Parathyroid adenoma (tissue), 2 donors: ENCODE data around the gene IL10RB.

ENCODE experiments used
- H2AFZ ChIP-seq: fragments of 300-600 bp; sonication (generic); one replicate; pipeline ENCODE4 v1.7.0; 2017; ENCODE audit warnings: antibody characterized with exemption, mild to moderate bottlenecking
- H3K27ac ChIP-seq: fragments of 300-600 bp; sonication (generic); one replicate; pipeline ENCODE4 v1.7.0; 2017
- H3K27me3 ChIP-seq: fragments of 300-600 bp; sonication (generic); one replicate; pipeline ENCODE4 v1.7.0; 2017; ENCODE audit warnings: low read length; ENCODE audit not compliant: control insufficient read depth, insufficient read depth
- H3K36me3 ChIP-seq: fragments of 300-600 bp; sonication (generic); one replicate; pipeline ENCODE4 v1.7.0; 2017; ENCODE audit warnings: low read length; ENCODE audit not compliant: control insufficient read depth, insufficient read depth
- H3K4me1 ChIP-seq: fragments of 300-600 bp; sonication (generic); one replicate; pipeline ENCODE4 v1.7.0; 2017; ENCODE audit warnings: control low read depth
- H3K4me2 ChIP-seq: fragments of 300-600 bp; sonication (generic); one replicate; pipeline ENCODE4 v1.7.0; 2017; ENCODE audit warnings: low read length
- H3K4me3 ChIP-seq: fragments of 300-600 bp; sonication (generic); one replicate; pipeline ENCODE4 v1.7.0; 2017; ENCODE audit warnings: low read depth, low read length
- H3K79me2 ChIP-seq: fragments of 300-600 bp; sonication (generic); one replicate; pipeline ENCODE4 v1.7.0; 2017; ENCODE audit warnings: control low read depth
- H3K9ac ChIP-seq: fragments of 300-600 bp; sonication (generic); one replicate; pipeline ENCODE4 v1.7.0; 2017; ENCODE audit warnings: mild to moderate bottlenecking
- H3K9me3 ChIP-seq: fragments of 300-600 bp; sonication (generic); one replicate; pipeline ENCODE4 v1.7.0; 2017; ENCODE audit warnings: low read length; ENCODE audit not compliant: control insufficient read depth
- TF ChIP-seq, protein P1 (sequence below): fragments of 300-600 bp; sonication (generic); IDR thresholded peaks from one replicate; pipeline ENCODE4 v1.7.0; 2017; ENCODE audit warnings: antibody characterized with exemption, mild to moderate bottlenecking
- donor health status: primary hyperparathyroidism.

The IL10RB gene

DNA sequence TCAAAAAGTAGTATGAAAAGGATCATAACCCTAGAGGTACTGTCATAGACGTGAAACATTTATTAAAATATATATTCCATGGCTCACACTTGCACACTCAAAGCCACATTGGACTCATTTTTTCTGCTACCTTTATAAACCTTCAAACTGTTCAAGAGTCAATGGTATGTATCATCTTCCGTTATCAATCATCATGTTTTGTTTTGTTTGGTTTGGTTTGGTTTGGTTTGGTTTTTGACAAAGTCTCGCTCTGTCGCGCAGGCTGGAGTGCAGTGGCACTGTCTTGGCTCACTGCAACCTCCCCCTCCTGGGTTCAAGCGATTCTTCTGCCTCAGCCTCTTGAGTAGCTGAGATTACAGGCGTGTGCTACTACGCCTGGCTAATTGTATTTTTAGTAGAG lies 34.6 kb upstream of the IL10RB start:
- H3K79me2 ChIP-seq: peaks cover 2% of the 10 kb centered on the region
- H3K4me1 ChIP-seq: no peaks in the 10 kb centered on the region
- H3K4me2 ChIP-seq: no peak overlapping the region
- H3K27me3 ChIP-seq: no peaks in the 10 kb centered on the region
- H3K9ac ChIP-seq: no peak overlapping the region
- no peaks in the 10 kb centered on the region for H3K36me3 ChIP-seq
- H3K9me3 ChIP-seq: no peaks in the 10 kb centered on the region
- no peak overlapping the region for H3K4me3 ChIP-seq
- no peak overlapping the region for H3K27ac ChIP-seq
- TF ChIP-seq, protein P1, sequence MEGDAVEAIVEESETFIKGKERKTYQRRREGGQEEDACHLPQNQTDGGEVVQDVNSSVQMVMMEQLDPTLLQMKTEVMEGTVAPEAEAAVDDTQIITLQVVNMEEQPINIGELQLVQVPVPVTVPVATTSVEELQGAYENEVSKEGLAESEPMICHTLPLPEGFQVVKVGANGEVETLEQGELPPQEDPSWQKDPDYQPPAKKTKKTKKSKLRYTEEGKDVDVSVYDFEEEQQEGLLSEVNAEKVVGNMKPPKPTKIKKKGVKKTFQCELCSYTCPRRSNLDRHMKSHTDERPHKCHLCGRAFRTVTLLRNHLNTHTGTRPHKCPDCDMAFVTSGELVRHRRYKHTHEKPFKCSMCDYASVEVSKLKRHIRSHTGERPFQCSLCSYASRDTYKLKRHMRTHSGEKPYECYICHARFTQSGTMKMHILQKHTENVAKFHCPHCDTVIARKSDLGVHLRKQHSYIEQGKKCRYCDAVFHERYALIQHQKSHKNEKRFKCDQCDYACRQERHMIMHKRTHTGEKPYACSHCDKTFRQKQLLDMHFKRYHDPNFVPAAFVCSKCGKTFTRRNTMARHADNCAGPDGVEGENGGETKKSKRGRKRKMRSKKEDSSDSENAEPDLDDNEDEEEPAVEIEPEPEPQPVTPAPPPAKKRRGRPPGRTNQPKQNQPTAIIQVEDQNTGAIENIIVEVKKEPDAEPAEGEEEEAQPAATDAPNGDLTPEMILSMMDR: no peak
- H2AFZ ChIP-seq: no peak overlapping the region

- TF ChIP-seq, protein P1: no peak
- no peaks in the 10 kb centered on the region for H3K27me3 ChIP-seq
- no peak overlapping the region for H3K4me3 ChIP-seq
- no peaks in the 10 kb centered on the region for H3K36me3 ChIP-seq
- no peak overlapping the region for H3K27ac ChIP-seq
- no peaks in the 10 kb centered on the region for H3K9me3 ChIP-seq
- H3K4me1 ChIP-seq: no peaks in the 10 kb centered on the region
- no peak overlapping the region for H3K4me2 ChIP-seq
- no peak overlapping the region for H3K9ac ChIP-seq
- H2AFZ ChIP-seq: no peak overlapping the region
- H3K79me2 ChIP-seq: peaks cover 2% of the 10 kb centered on the region
These were observed 33.7 kb upstream of the IL10RB start for GRCh38 chr21:33232291-33233034.

- Histone ChIP-seq H3K9me3 (no peaks in the 10 kb centered on the region), H3K36me3 (no peaks in the 10 kb centered on the region), H3K4me2 (no peak overlapping the region), H3K4me3 (no peak overlapping the region), H3K27me3 (no peaks in the 10 kb centered on the region), H3K9ac (no peak overlapping the region), H2AFZ (no peak overlapping the region), H3K79me2 (peaks cover 2% of the 10 kb centered on the region), H3K4me1 (no peaks in the 10 kb centered on the region), H3K27ac (no peak overlapping the region)
- TF ChIP-seq, protein P1: no peak
These were observed 31.3 kb upstream of the IL10RB start for GRCh38 chr21:33234635-33235520.

DNA sequence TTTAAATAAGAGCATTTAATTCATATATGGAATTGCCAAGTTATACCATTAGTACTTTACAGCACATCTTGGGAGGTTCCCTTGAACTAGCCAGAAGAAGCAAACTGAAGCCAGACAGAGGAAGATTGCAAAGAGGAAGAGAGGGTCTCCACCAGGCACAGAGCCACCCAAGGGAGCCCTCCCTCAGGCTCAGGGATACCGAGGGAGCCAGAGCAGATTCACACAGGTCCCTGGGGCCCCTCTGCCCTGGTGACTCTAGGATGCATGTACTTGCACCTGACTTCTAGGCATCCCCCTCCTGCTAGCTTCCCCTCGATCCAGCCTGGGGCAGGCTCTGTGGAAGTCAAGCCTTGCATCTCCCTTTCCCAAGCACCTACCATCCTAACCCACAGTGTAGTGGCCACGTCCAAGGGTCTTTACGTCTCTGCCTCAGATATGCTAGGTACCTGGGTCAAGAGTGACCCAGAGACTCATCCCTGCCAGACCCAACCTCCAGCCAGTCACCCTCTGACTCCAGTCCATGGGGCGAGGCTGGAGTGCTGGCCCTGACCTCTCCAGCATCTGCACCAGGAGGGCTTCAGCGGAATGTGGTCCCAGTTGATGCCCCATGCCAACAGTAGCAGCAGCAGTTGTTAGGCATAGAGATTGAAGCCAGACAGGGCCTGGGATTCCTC lies 30.0 kb upstream of the IL10RB start:
- Histone ChIP-seq H2AFZ (no peak overlapping the region), H3K9ac (no peak overlapping the region), H3K79me2 (peaks cover 2% of the 10 kb centered on the region), H3K27ac (no peak overlapping the region), H3K36me3 (no peaks in the 10 kb centered on the region), H3K9me3 (no peaks in the 10 kb centered on the region), H3K27me3 (no peaks in the 10 kb centered on the region), H3K4me2 (no peak overlapping the region), H3K4me3 (no peak overlapping the region), H3K4me1 (no peaks in the 10 kb centered on the region)
- TF ChIP-seq, protein P1: no peak
